Stimulated activated naive CD4-positive, alpha-beta T cell (primary cell): ENCODE measurements around the gene EZR.
A peak's percentile ranks its signal among the peaks of the same experiment; 100 is the strongest.

ENCODE experiments used
- DNase-seq, 6 experiments: peaks; one replicate each; lab custom pipeline; 2025; lab: John Stamatoyannopoulos, UW

Gene EZR

DNA sequence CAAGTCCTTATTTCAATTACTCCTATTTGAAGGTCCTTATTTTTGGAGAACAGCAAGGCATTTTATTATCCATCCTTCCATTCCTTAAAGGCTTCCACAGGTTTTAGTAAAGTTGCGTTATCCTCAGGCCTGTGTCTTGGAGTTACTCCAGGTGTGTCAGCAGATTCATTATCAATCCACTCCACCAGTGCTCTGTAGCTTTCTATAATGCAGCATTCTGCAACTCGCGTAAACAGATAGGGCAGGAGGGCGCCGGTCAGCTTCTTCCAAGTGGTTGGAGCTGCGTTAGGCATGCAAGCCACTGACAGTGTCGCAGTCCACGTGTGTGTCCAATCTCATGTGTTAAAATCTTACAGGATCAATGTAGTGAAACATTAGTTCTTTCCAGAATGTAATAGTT is 93.5 kb downstream of the EZR start:
- DNase-seq: no peak

DNA sequence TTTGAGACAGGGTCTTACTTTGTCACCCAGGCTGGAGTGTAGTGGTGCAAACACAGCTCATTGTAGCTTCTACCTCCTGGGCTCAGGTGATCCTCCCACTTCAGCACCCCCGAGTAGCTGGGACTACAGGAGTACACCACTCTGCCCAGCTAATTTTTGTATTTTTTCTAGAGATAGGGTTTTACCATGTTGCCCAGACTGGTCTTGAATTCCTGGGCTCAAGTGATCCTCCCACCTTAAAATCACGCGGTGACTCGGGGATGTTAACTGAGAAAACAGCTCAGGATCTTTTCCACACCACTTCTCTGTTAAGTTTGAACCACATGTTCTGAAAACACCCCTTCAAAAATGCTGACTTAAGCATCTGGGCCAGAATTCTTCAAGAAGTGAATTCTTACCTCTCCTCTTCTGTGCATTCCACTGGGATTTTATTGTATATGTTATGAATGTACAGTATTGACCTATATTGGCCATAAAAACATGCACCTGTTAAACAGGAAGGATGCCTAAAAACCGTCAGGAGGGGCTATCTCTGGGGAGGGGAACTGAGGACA is 96.9 kb downstream of the EZR start:
- no peak for DNase-seq

DNA sequence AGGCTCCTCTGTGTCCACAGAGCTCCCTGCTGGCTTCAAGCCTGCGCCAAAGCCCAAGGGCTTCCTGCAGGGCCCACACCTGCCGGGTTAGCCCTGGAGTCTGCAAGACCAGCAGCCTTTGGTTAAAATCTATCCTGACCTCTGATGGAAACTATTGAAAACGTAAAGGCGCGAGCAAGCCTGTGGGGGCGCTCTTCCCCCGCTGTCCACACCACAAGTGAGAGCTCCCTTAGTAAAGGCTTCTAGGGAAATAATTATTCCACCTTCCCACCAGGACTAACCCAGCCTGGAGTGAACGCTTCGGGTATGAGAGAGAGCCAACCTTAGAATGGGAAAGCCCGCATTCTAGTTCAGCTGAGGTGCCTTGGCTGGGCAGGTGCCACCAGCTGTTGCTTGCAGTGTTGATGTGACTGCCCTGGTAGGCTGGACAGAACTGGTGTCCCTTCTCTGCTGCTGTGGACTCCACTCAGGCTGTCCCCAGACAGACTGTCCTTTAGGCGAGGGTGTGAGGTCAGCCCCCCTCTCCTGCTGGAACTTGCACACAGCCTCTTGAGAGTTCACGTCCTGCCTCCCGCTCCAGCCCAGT is 100.6 kb downstream of the EZR start:
- no peak for DNase-seq

DNA sequence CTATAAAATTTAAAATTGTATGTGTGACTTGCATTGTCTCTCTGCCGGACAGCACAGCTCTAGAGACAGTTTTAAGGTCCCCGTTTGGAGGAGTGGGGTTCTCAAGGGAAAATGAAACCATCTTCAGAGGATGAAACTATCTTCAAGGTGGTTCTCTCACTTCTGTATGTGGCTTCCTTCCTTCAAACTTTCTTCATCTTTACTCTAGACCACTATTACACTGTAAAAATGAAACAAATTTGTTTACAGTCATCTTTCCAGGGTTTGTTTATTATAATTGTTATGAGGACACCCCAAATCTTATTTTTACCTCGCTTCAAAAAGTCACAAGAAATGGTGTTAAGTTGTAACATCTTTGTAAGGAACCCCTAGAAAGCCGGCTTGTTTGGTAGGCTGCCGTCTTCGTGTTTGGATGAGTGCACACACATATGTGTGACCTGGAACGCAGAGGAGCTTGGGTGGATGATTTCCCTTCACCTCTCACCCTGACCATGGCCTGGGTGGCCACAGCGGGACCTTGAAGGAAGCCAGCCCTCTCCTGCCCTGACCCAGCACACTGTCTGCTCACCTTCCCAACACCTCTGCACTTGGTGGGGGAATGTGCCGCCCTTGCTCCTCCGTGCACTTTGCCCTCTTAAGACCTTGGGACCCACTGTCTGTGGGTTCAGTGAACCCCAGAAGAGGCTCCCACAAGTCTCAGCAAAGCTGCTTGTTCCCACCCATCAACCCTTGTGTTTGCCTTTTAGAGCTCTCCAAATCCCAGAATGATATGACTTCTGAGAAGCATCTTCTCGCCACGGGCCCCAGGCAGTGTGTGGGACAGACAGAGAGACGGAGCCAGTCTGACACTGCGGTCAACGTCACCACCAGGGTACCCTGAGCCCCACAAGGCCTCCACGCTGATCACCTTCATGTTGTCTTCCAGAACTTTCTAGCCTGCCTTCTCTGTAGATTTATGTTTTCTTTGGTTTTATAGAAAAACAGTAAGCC is 101.5 kb downstream of the EZR start:
- peak in 1 of 6 experiments; percentile 4 for DNase-seq
